Immature natural killer cell (primary cell): ENCODE results near the gene OR2A5. TPM values are rescaled to one million over a fixed set of nuclear protein-coding genes. Genes with fewer than 3 reads are reported as not detected.

ENCODE experiments used
- DNase-seq, 3 donors: peaks; one replicate each; pipeline ENCODE4 v3.0.0; 2022; ENCODE audit warnings: mixed read lengths in 1 of 3
- H3K27ac Mint-ChIP-seq, 6 donors: one replicate each; pipeline ENCODE4 v1.8.0; 2020; ENCODE audit warnings: mixed read lengths in 6 of 6, mild to moderate bottlenecking in 5 of 6, inconsistent platforms in 4 of 6, moderate library complexity in 3 of 6
- H3K27me3 Mint-ChIP-seq, 3 donors: one replicate each; pipeline ENCODE4 v1.8.0; 2020 to 2021; ENCODE audit warnings: low read depth in 3 of 3, mild to moderate bottlenecking in 3 of 3, mixed read lengths in 3 of 3, moderate library complexity in 3 of 3, inconsistent platforms in 1 of 3
- H3K36me3 Mint-ChIP-seq, 3 donors: one replicate each; pipeline ENCODE4 v1.8.0; 2020; ENCODE audit warnings: mixed read lengths in 3 of 3, inconsistent platforms in 2 of 3, mild to moderate bottlenecking in 2 of 3
- H3K4me1 Mint-ChIP-seq, 2 donors: one replicate each; pipeline ENCODE4 v1.8.0; 2020; ENCODE audit warnings: inconsistent platforms in 2 of 2, mild to moderate bottlenecking in 2 of 2, mixed read lengths in 2 of 2, moderate library complexity in 1 of 2
- H3K4me3 Mint-ChIP-seq, 5 donors: one replicate each; pipeline ENCODE4 v1.8.0; 2020; ENCODE audit warnings: mild to moderate bottlenecking in 5 of 5, mixed read lengths in 5 of 5, inconsistent platforms in 3 of 5, moderate library complexity in 3 of 5
- H3K9me3 Mint-ChIP-seq, 6 donors: one replicate each; pipeline ENCODE4 v1.8.0; 2020; ENCODE audit warnings: mild to moderate bottlenecking in 6 of 6, mixed read lengths in 6 of 6, inconsistent platforms in 4 of 6, moderate library complexity in 3 of 6
- polyA plus RNA-seq, 3 donors: library from polyadenylated mRNA; unstranded; fragments of 300-500 nt; fragmentation: Illumina TruSeq; gene quantifications; one replicate each; pipeline ENCODE4 v1.2.3, GENCODE V29; 2021

The OR2A5 gene
- polyA plus RNA-seq, 3 donors from 2014 or later = not detected

- Mint-ChIP-seq H3K4me1 (no peaks in the 10 kb centered on the region), H3K27ac (no peak overlapping the region), H3K27me3 (peaks cover 0 to 3% (median 3%) of the 10 kb centered on the region in 3 donors), H3K36me3 (no peaks in the 10 kb centered on the region), H3K4me3 (no peak overlapping the region), H3K9me3 (peaks cover 0 to 3% (median 0%) of the 10 kb centered on the region in 6 donors)
- no peak for DNase-seq
These were observed 56.5 kb downstream of the OR2A5 start for GRCh38 chr7:144105211-144105610.

Other genes with a start within 250 kb of the OR2A5 start
- gene TCAF1, start 146.8 kb upstream of the OR2A5 start, polyA plus RNA-seq = 10 to 100 TPM; 11.4 to 20.1 (median 14.9) TPM
- not detected for gene OR2F2, start 113.7 kb upstream of the OR2A5 start, polyA plus RNA-seq
- gene OR2F1, start 94.1 kb upstream of the OR2A5 start, polyA plus RNA-seq = not detected
- not detected for gene OR6B1, start 48.6 kb upstream of the OR2A5 start, polyA plus RNA-seq
- gene OR2A25, start 20.9 kb downstream of the OR2A5 start, polyA plus RNA-seq = not detected
- not detected for gene OR2A12, start 37.3 kb downstream of the OR2A5 start, polyA plus RNA-seq
- gene OR2A2, start 60.6 kb downstream of the OR2A5 start, polyA plus RNA-seq = not detected
- not detected for gene OR2A14, start 74.2 kb downstream of the OR2A5 start, polyA plus RNA-seq
- gene CTAGE4, start 134.5 kb downstream of the OR2A5 start, polyA plus RNA-seq = not detected
- gene ARHGEF35, start 146.9 kb downstream of the OR2A5 start, polyA plus RNA-seq = not detected
- not detected for gene OR2A42, start 190.7 kb downstream of the OR2A5 start, polyA plus RNA-seq
- not detected for gene OR2A7, start 215.8 kb downstream of the OR2A5 start, polyA plus RNA-seq
- gene CTAGE8, start 220.3 kb downstream of the OR2A5 start, polyA plus RNA-seq = not detected